Measurements from ENCODE around the gene ANXA10.
"Not testable (repeated sequence)": the region's sequence is repeated elsewhere in the genome, so short reads cannot be mapped to it uniquely, and the experiment has no call there.

GRCh38 chr4:168113059-168113458 is 20.7 kb downstream of the ANXA10 start:
- TF ChIP-seq SIN3A (conservative IDR thresholded peaks at IDR 0.05 in 1 of 2, IDR thresholded peaks at IDR 0.05 in 1 of 2; ENCODE audit: low read depth in 1 of 2, low read length in 2 of 2); CTCF (IDR thresholded peaks at IDR 0.05; ENCODE audit: control extremely low read depth in 1 of 3, insufficient read depth in 1 of 3, low read depth in 1 of 3, low read length in 3 of 3); TAF1 (IDR thresholded peaks at IDR 0.05; ENCODE audit: low read depth, low read length); POLR2AphosphoS5 (IDR thresholded peaks at IDR 0.05; ENCODE audit: low read depth, low read length); CHD7 (IDR thresholded peaks at IDR 0.05; ENCODE audit: insufficient replicate concordance, low read length); POLR2A (IDR thresholded peaks at IDR 0.05; ENCODE audit: control extremely low read depth in 1 of 2, low read depth in 2 of 2, low read length in 2 of 2); EZH2 (IDR thresholded peaks at IDR 0.05; ENCODE audit: low read depth, low read length, severe bottlenecking); HDAC2 (IDR thresholded peaks at IDR 0.05; ENCODE audit: borderline replicate concordance in 1 of 2, low read depth in 2 of 2, low read length in 2 of 2); EP300 (IDR thresholded peaks at IDR 0.05; ENCODE audit: borderline replicate concordance in 1 of 2, low read depth in 2 of 2, low read length in 2 of 2); KDM1A (IDR thresholded peaks at IDR 0.05; ENCODE audit: borderline replicate concordance, low read length); ZNF274 (IDR thresholded peaks at IDR 0.05; ENCODE audit: borderline replicate concordance, extremely low read depth, low read length): not testable (repeated sequence)

All from H1 (cell line).